ENCODE measurements around the gene PLSCR4. TPM values are rescaled to one million over a fixed set of nuclear protein-coding genes. Genes with fewer than 3 reads are reported as not detected.

PLSCR4 gene
- total and polyA plus RNA-seq, 12 donors = 4.6 to 16.4 (median 10.2) TPM

- no peak for DNase-seq
- no peak for TF ChIP-seq CTCF (IDR thresholded peaks at IDR 0.05)
- no peak overlapping the region for H3K4me3 ChIP-seq
- H3K27me3 ChIP-seq = peaks cover 0 to 4% (median 0%) of the 10 kb centered on the region in 7 donors
- H3K9me3 ChIP-seq = no peaks in the 10 kb centered on the region
- intact Hi-C loops (cut with DNase I) = no loop called here
- no peak overlapping the region for H3K27ac ChIP-seq
- WGBS, 2 donors = 76 to 85% methylated on average over 3 of the region's 3 CpGs
- no peaks in the 10 kb centered on the region for H3K36me3 ChIP-seq
- ATAC-seq = no peak
- H3K4me1 ChIP-seq = peaks cover 0 to 26% (median 14%) of the 10 kb centered on the region in 9 donors
These were observed 29.0 kb upstream of the PLSCR4 start for GRCh38 chr3:146279951-146280350.

- no peak for TF ChIP-seq CTCF (IDR thresholded peaks at IDR 0.05)
- DNase-seq (no peak), ATAC-seq (no peak)
- H3K9me3 ChIP-seq = no peaks in the 10 kb centered on the region
- WGBS, 2 donors = 82 to 84% methylated on average over 2 of the region's 2 CpGs
- no peak overlapping the region for H3K27ac ChIP-seq
- intact Hi-C loops (cut with DNase I) = no loop called here
- H3K36me3 ChIP-seq = no peaks in the 10 kb centered on the region
- H3K4me3 ChIP-seq = no peak overlapping the region
- peaks cover 0 to 4% (median 0%) of the 10 kb centered on the region in 7 donors for H3K27me3 ChIP-seq
- peaks cover 0 to 34% (median 14%) of the 10 kb centered on the region in 9 donors for H3K4me1 ChIP-seq
These were observed 28.1 kb upstream of the PLSCR4 start for GRCh38 chr3:146279013-146279412.

- intact Hi-C loops (cut with DNase I) = loop anchor here in 2 of 10 donors (1.0 to 2.0 kb wide), 2 partner anchors 30 to 55 kb away; no protein-coding TSS in a partner anchor
- no peak for TF ChIP-seq CTCF (IDR thresholded peaks at IDR 0.05)
- H3K36me3 ChIP-seq = no peaks in the 10 kb centered on the region
- peak in 1 of 2 donors; percentile 50 for DNase-seq
- peaks cover 0 to 4% (median 0%) of the 10 kb centered on the region in 7 donors for H3K27me3 ChIP-seq
- H3K27ac ChIP-seq = peak overlapping the region in 4 of 10 donors; percentile 7 to 38 (median 30)
- H3K4me3 ChIP-seq = no peak overlapping the region
- ATAC-seq = peak in 7 of 8 donors; percentile 60 to 83 (median 79)
- WGBS, 2 donors = 64 to 67% methylated on average over 2 of the region's 2 CpGs
- H3K4me1 ChIP-seq = peaks cover 0 to 35% (median 14%) of the 10 kb centered on the region in 9 donors
- H3K9me3 ChIP-seq = no peaks in the 10 kb centered on the region
These were observed 27.2 kb upstream of the PLSCR4 start for GRCh38 chr3:146277953-146278631.

- DNase-seq = no peak
- H3K4me3 ChIP-seq = no peak overlapping the region
- H3K4me1 ChIP-seq = peaks cover 0 to 35% (median 14%) of the 10 kb centered on the region in 9 donors
- no peaks in the 10 kb centered on the region for H3K36me3 ChIP-seq
- intact Hi-C loops (cut with DNase I) = no loop called here
- H3K9me3 ChIP-seq = no peaks in the 10 kb centered on the region
- H3K27ac ChIP-seq = peak overlapping the region in 7 of 10 donors; percentile 21 to 74 (median 65)
- peaks cover 0 to 4% (median 0%) of the 10 kb centered on the region in 7 donors for H3K27me3 ChIP-seq
- no peak for TF ChIP-seq CTCF (IDR thresholded peaks at IDR 0.05)
- ATAC-seq = no peak
- WGBS, 2 donors = 91 to 92% methylated on average over 3 of the region's 3 CpGs
These were observed 24.6 kb upstream of the PLSCR4 start for GRCh38 chr3:146275476-146275875.

Data from heart right ventricle (tissue), 16 donors.